Astrocyte (in vitro differentiated cells and primary cell): Measurements from ENCODE around the gene AKAP13. TPM values are rescaled to one million over a fixed set of nuclear protein-coding genes. Genes with fewer than 3 reads are reported as not detected.

Experiments
- DNase-seq: peaks from one replicate; pipeline ENCODE4 v3.0.0-alpha.2; 2010; ENCODE audit warnings: low read depth
- FAIRE-seq: peaks from 2 replicates; lab custom pipeline; 2011; peaks lifted over from hg19 to GRCh38; lab: Jason Lieb, UNC
- H2AFZ ChIP-seq: 2 replicates; pipeline ENCODE4 v1.6.0; 2012; ENCODE audit warnings: low read depth, low read length, inconsistent platforms
- H3K27ac ChIP-seq: 2 replicates; pipeline ENCODE4 v1.5.1; 2011; ENCODE audit warnings: low read depth, low read length, inconsistent platforms
- H3K27me3 ChIP-seq: 2 replicates; pipeline ENCODE4 v1.6.0; 2011; ENCODE audit warnings: low read length, inconsistent platforms; ENCODE audit not compliant: insufficient read depth
- H3K36me3 ChIP-seq: 2 replicates; pipeline ENCODE4 v1.5.1; 2011; ENCODE audit warnings: low read length, inconsistent platforms; ENCODE audit not compliant: insufficient read depth
- H3K4me1 ChIP-seq: 2 replicates; pipeline ENCODE4 v1.5.1; 2011; ENCODE audit warnings: low read length, inconsistent platforms; ENCODE audit not compliant: insufficient read depth
- H3K4me2 ChIP-seq: 2 replicates; pipeline ENCODE4 v1.6.0; 2012; ENCODE audit warnings: low read length, inconsistent platforms
- H3K4me3 ChIP-seq: 2 replicates; pipeline ENCODE4 v1.5.1; 2011; ENCODE audit warnings: low read depth, mild to moderate bottlenecking, low read length, inconsistent platforms; ENCODE audit not compliant: insufficient read depth
- H3K79me2 ChIP-seq: 2 replicates; pipeline ENCODE4 v1.6.0; 2012; ENCODE audit warnings: mild to moderate bottlenecking, low read length, inconsistent platforms; ENCODE audit not compliant: insufficient read depth
- H3K9ac ChIP-seq: 2 replicates; pipeline ENCODE4 v1.6.0; 2012; ENCODE audit warnings: mild to moderate bottlenecking, low read length, inconsistent platforms
- H3K9me3 ChIP-seq: 2 replicates; pipeline ENCODE4 v1.5.1; 2012; ENCODE audit warnings: low read depth, mild to moderate bottlenecking, low read length, inconsistent platforms; ENCODE audit not compliant: insufficient read depth
- H4K20me1 ChIP-seq: 2 replicates; pipeline ENCODE4 v1.6.0; 2012; ENCODE audit warnings: low read length, inconsistent platforms; ENCODE audit not compliant: insufficient read depth
- H3K27ac Mint-ChIP-seq: one replicate; pipeline ENCODE4 v1.8.0; 2021; ENCODE audit warnings: mild to moderate bottlenecking, mixed read lengths; ENCODE audit not compliant: unreplicated experiment
- H3K27me3 Mint-ChIP-seq: one replicate; pipeline ENCODE4 v1.8.0; 2021; ENCODE audit warnings: low read depth, mixed read lengths; ENCODE audit not compliant: unreplicated experiment
- H3K36me3 Mint-ChIP-seq: one replicate; pipeline ENCODE4 v1.8.0; 2021; ENCODE audit warnings: low read depth, mixed read lengths; ENCODE audit not compliant: unreplicated experiment
- H3K4me1 Mint-ChIP-seq: one replicate; pipeline ENCODE4 v1.8.0; 2021; ENCODE audit warnings: low read depth, mixed read lengths; ENCODE audit not compliant: unreplicated experiment
- H3K4me3 Mint-ChIP-seq: one replicate; pipeline ENCODE4 v1.8.0; 2021; ENCODE audit warnings: mild to moderate bottlenecking, moderate library complexity, mixed read lengths; ENCODE audit not compliant: unreplicated experiment
- H3K9me3 Mint-ChIP-seq: one replicate; pipeline ENCODE4 v1.8.0; 2021; ENCODE audit warnings: mild to moderate bottlenecking, mixed read lengths; ENCODE audit not compliant: unreplicated experiment
- CTCF ChIP-seq: IDR thresholded peaks from 2 replicates; pipeline ENCODE4 v1.5.1; 2011; ENCODE audit warnings: low read depth, mild to moderate bottlenecking, inconsistent platforms, low read length, moderate library complexity; ENCODE audit not compliant: insufficient read depth
- EZH2 ChIP-seq: IDR thresholded peaks from 2 replicates; pipeline ENCODE4 v1.6.1; 2012; ENCODE audit warnings: mild to moderate bottlenecking, low read length, inconsistent platforms; ENCODE audit not compliant: insufficient read depth
- total RNA-seq: library from RNA; stranded (reverse); gene quantifications from 2 replicates; pipeline ENCODE4 v1.2.1, GENCODE V29; 2021

The AKAP13 gene
- total RNA-seq, 1 donor from 2014 or later = 98.2 TPM

- Histone ChIP-seq H3K27me3 (no peaks in the 10 kb centered on the region), H3K4me1 (peaks cover 20% of the 10 kb centered on the region), H3K27ac (no peak overlapping the region), H3K9ac (no peak overlapping the region), H3K79me2 (peaks cover 84% of the 10 kb centered on the region), H2AFZ (no peak overlapping the region), H3K9me3 (no peaks in the 10 kb centered on the region), H4K20me1 (peaks cover 84% of the 10 kb centered on the region), H3K36me3 (no peaks in the 10 kb centered on the region), H3K4me2 (no peak overlapping the region), H3K4me3 (no peak overlapping the region)
- Mint-ChIP-seq H3K9me3 (peaks cover 2% of the 10 kb centered on the region), H3K27ac (peak overlapping the region; percentile 9), H3K27me3 (no peaks in the 10 kb centered on the region), H3K36me3 (peaks cover 15% of the 10 kb centered on the region), H3K4me3 (no peak overlapping the region), H3K4me1 (peaks cover 8% of the 10 kb centered on the region)
- FAIRE-seq = no peak
- no peak for TF ChIP-seq CTCF
- no peak for TF ChIP-seq EZH2
- DNase-seq = no peak
Measured at GRCh38 chr15:85771781-85772445, 391.5 kb downstream of the AKAP13 start.

GRCh38 chr15:85772668-85773067, 392.3 kb downstream of the AKAP13 start:
- no peak overlapping the region for H3K4me3 Mint-ChIP-seq
- peaks cover 84% of the 10 kb centered on the region for H4K20me1 ChIP-seq
- H3K27me3 ChIP-seq = no peaks in the 10 kb centered on the region
- TF ChIP-seq CTCF (no peak), EZH2 (no peak)
- DNase-seq = no peak
- H3K27me3 Mint-ChIP-seq = no peaks in the 10 kb centered on the region
- no peaks in the 10 kb centered on the region for H3K9me3 Mint-ChIP-seq
- H3K9ac ChIP-seq = no peak overlapping the region
- peaks cover 15% of the 10 kb centered on the region for H3K36me3 Mint-ChIP-seq
- H3K27ac ChIP-seq = no peak overlapping the region
- no peak overlapping the region for H3K4me2 ChIP-seq
- no peak overlapping the region for H2AFZ ChIP-seq
- H3K9me3 ChIP-seq = no peaks in the 10 kb centered on the region
- H3K4me3 ChIP-seq = no peak overlapping the region
- no peak for FAIRE-seq
- H3K4me1 ChIP-seq = peaks cover 20% of the 10 kb centered on the region
- peaks cover 85% of the 10 kb centered on the region for H3K79me2 ChIP-seq
- H3K4me1 Mint-ChIP-seq = peaks cover 8% of the 10 kb centered on the region
- H3K36me3 ChIP-seq = no peaks in the 10 kb centered on the region
- no peak overlapping the region for H3K27ac Mint-ChIP-seq

GRCh38 chr15:85773249-85773648, 392.8 kb downstream of the AKAP13 start:
- Mint-ChIP-seq H3K4me1 (peaks cover 8% of the 10 kb centered on the region), H3K27ac (no peak overlapping the region), H3K27me3 (no peaks in the 10 kb centered on the region), H3K9me3 (no peaks in the 10 kb centered on the region), H3K36me3 (peaks cover 13% of the 10 kb centered on the region), H3K4me3 (no peak overlapping the region)
- FAIRE-seq = no peak
- Histone ChIP-seq H3K9me3 (no peaks in the 10 kb centered on the region), H3K4me2 (no peak overlapping the region), H3K27ac (no peak overlapping the region), H3K27me3 (no peaks in the 10 kb centered on the region), H3K79me2 (peaks cover 85% of the 10 kb centered on the region), H4K20me1 (peaks cover 84% of the 10 kb centered on the region), H3K9ac (no peak overlapping the region), H3K4me3 (no peak overlapping the region), H2AFZ (no peak overlapping the region), H3K4me1 (peaks cover 20% of the 10 kb centered on the region), H3K36me3 (no peaks in the 10 kb centered on the region)
- DNase-seq = no peak
- TF ChIP-seq EZH2 (no peak), CTCF (no peak)
